B cell (primary cell): ENCODE data around the gene NACC1. TPM values are rescaled to one million over a fixed set of nuclear protein-coding genes. Genes with fewer than 3 reads are reported as not detected.

Experiments
- ATAC-seq: fragments of 200-7000 bp; cut with Tn5 transposase; one replicate; pipeline ENCODE4 v1.10.0; 2021; ENCODE audit warnings: low read depth, mild to moderate bottlenecking, moderate number of reproducible peaks, moderate library complexity
- CTCF ChIA-PET: fragments of 350-600 bp; sonication (Branson Sonifier 250); formaldehyde crosslinking; loops from one replicate; lab custom pipeline; 2021; ENCODE audit warnings: antibody characterized with exemption, inconsistent platforms; lab: Charles Lee
- POLR2A ChIA-PET: fragments of 350-600 bp; sonication (Branson Sonifier 250); formaldehyde crosslinking; loops from one replicate; lab custom pipeline; 2021; ENCODE audit warnings: antibody characterized with exemption; lab: Charles Lee
- DNase-seq: peaks from one replicate; pipeline ENCODE4 v3.0.0; 2013
- H2AFZ ChIP-seq: 2 replicates; pipeline ENCODE4 v1.6.1; 2012; ENCODE audit warnings: mild to moderate bottlenecking, low read depth, low read length; ENCODE audit not compliant: insufficient read depth, poor library complexity, severe bottlenecking
- H3K27ac ChIP-seq, 2 donors: 1 replicate in 1 of 2; 2 replicates in 1 of 2; pipeline ENCODE4 v1.5.1; 2012 to 2013; ENCODE audit warnings: low read length in 2 of 2, mild to moderate bottlenecking in 2 of 2, moderate library complexity in 1 of 2
- H3K27me3 ChIP-seq, 4 experiments: fragments of 200-600 bp in 1 of 4; sonication (generic) in 1 of 4; replicated peaks in 1 of 4; 1 replicate in 2 of 4; 2 replicates in 2 of 4; pipeline versions ENCODE4 v1.6.1 to v1.7.0; 2013 to 2016; ENCODE audit warnings: low read length in 3 of 4, mild to moderate bottlenecking in 2 of 4, mixed read lengths in 1 of 4, moderate library complexity in 1 of 4; ENCODE audit not compliant: insufficient read depth in 4 of 4, control insufficient read depth in 3 of 4; ENCODE audit errors: control extremely low read depth in 1 of 4
- H3K36me3 ChIP-seq, 2 experiments: replicated peaks in 1 of 2; 1 replicate in 1 of 2; 2 replicates in 1 of 2; pipeline versions ENCODE4 v1.6.1 to v1.7.1; 2013; ENCODE audit warnings: low read length in 1 of 2; ENCODE audit not compliant: insufficient read depth in 2 of 2, control insufficient read depth in 1 of 2; ENCODE audit errors: control extremely low read depth in 1 of 2, extremely low read depth in 1 of 2
- H3K4me1 ChIP-seq, 2 donors: fragments of 200-600 bp in 1 of 2; sonication (generic) in 1 of 2; 1 replicate in 1 of 2; 2 replicates in 1 of 2; pipeline versions ENCODE4 v1.5.1 to v1.6.1; 2013 to 2017; ENCODE audit warnings: low read length in 2 of 2; ENCODE audit not compliant: control insufficient read depth in 2 of 2, insufficient read depth in 2 of 2
- H3K4me2 ChIP-seq: replicated peaks from 2 replicates; pipeline ENCODE3; 2012; ENCODE audit warnings: mild to moderate bottlenecking, low read depth, low read length; ENCODE audit not compliant: poor library complexity, severe bottlenecking
- H3K4me3 ChIP-seq, 5 experiments: fragments of 200-600 bp in 1 of 5; sonication (generic) in 1 of 5; 1 replicate in 3 of 5; 2 replicates in 2 of 5; pipeline versions ENCODE4 v1.5.1 to v1.7.0; 2011 to 2016; ENCODE audit warnings: low read length in 4 of 5, mild to moderate bottlenecking in 4 of 5, low read depth in 2 of 5, control low read depth in 1 of 5, moderate library complexity in 1 of 5; ENCODE audit not compliant: insufficient read depth in 1 of 5; ENCODE audit errors: control extremely low read depth in 1 of 5, extremely low read depth in 1 of 5
- H3K79me2 ChIP-seq: fragments of 200-600 bp; sonication (generic); one replicate; pipeline ENCODE4 v1.6.0; 2016; ENCODE audit warnings: low read length; ENCODE audit not compliant: control insufficient read depth, insufficient read depth
- H3K9ac ChIP-seq: fragments of 200-600 bp; sonication (generic); 2 replicates; pipeline ENCODE4 v1.6.1; 2017; ENCODE audit warnings: mild to moderate bottlenecking, low read length, moderate library complexity
- H3K9me3 ChIP-seq, 3 donors: one replicate each; pipeline versions ENCODE4 v1.6.1 to v1.7.1; 2013; ENCODE audit warnings: low read length in 2 of 3; ENCODE audit not compliant: control insufficient read depth in 2 of 3, insufficient read depth in 1 of 3; ENCODE audit errors: control extremely low read depth in 1 of 3
- H4K20me1 ChIP-seq: 2 replicates; pipeline ENCODE4 v1.6.0; 2012; ENCODE audit warnings: mild to moderate bottlenecking, low read length; ENCODE audit not compliant: insufficient read depth, control insufficient read depth, poor library complexity, severe bottlenecking
- H3K27ac Mint-ChIP-seq: one replicate; pipeline ENCODE4 v1.8.0; 2021; ENCODE audit warnings: mixed read lengths
- H3K27me3 Mint-ChIP-seq: one replicate; pipeline ENCODE4 v1.8.0; 2021; ENCODE audit warnings: mixed read lengths
- H3K4me1 Mint-ChIP-seq: one replicate; pipeline ENCODE4 v1.8.0; 2021; ENCODE audit warnings: mixed read lengths
- H3K4me3 Mint-ChIP-seq: one replicate; pipeline ENCODE4 v1.8.0; 2021; ENCODE audit warnings: mixed read lengths
- H3K9me3 Mint-ChIP-seq: one replicate; pipeline ENCODE4 v1.8.0; 2022; ENCODE audit warnings: mixed read lengths; ENCODE audit not compliant: insufficient read depth
- CTCF ChIP-seq: fragments of 200-600 bp; IDR thresholded peaks from one replicate; pipeline ENCODE4 v1.8.0; 2022; ENCODE audit warnings: antibody characterized with exemption, mild to moderate bottlenecking
- EZH2 ChIP-seq: IDR thresholded peaks from 2 replicates; pipeline ENCODE4 v1.6.1; 2012; ENCODE audit warnings: borderline replicate concordance, low read depth, mild to moderate bottlenecking, moderate library complexity, low read length; ENCODE audit not compliant: insufficient read depth, poor library complexity, severe bottlenecking
- WGBS: methylation state at CpG from one replicate; pipeline ENCODE4 v1.1.5; 2013; ENCODE audit warnings: missing lambda C conversion rate; ENCODE audit not compliant: insufficient coverage; 5-methylcytosine and 5-hydroxymethylcytosine counted together
- intact Hi-C: fragments of 100-400 bp; cut with micrococcal nuclease; formaldehyde crosslinking; loops from one replicate; pipeline ENCODE4 v1.10.0; 2022
- polyA plus RNA-seq: library from polyadenylated mRNA; depleted of rRNA; stranded (reverse); fragments of >200 nt; gene quantifications from 2 replicates; pipeline ENCODE4 v1.2.3, GENCODE V29; 2012
- total RNA-seq, 2 donors: library from RNA; stranded (reverse); fragments of 120-200 nt in 1 of 2; gene quantifications; 1 replicate in 1 of 2; 2 replicates in 1 of 2; pipeline versions ENCODE4 v1.2.3 to v1.2.4, GENCODE V29; 2013 to 2022

The NACC1 gene
- total and polyA plus RNA-seq, 2 donors (not counting 1 experiment from before 2014, with no cell fraction given), result 25.9 to 27.5 TPM

GRCh38 chr19:13089139-13089856, 28.8 kb upstream of the NACC1 start:
- Histone ChIP-seq H3K27ac (no peak overlapping the region), H3K4me1 (peaks cover 5 to 8% of the 10 kb centered on the region in 2 donors), H3K79me2 (no peaks in the 10 kb centered on the region), H3K4me3 (no peak overlapping the region), H3K9ac (no peak overlapping the region), H3K27me3 (no peaks in the 10 kb centered on the region), H3K9me3 (no peaks in the 10 kb centered on the region), H4K20me1 (peaks cover 7% of the 10 kb centered on the region), H2AFZ (no peak overlapping the region), H3K4me2 (no peak overlapping the region), H3K36me3 (no peaks in the 10 kb centered on the region)
- ATAC-seq (no peak), DNase-seq (peak; percentile 46)
- Mint-ChIP-seq H3K4me1 (peaks cover 6% of the 10 kb centered on the region), H3K27me3 (peaks cover 3% of the 10 kb centered on the region), H3K27ac (no peak overlapping the region), H3K4me3 (no peak overlapping the region), H3K9me3 (no peaks in the 10 kb centered on the region)
- ChIA-PET POLR2A (no interaction called here), CTCF (interaction anchor here (0.6 to 8.2 kb wide), 3 partner anchors 66 to 124 kb away, joined by 3 to 285 read pairs (median 5); no protein-coding TSS in a partner anchor)
- intact Hi-C loops, result no loop called here
- peak; percentile 56 for TF ChIP-seq CTCF
- TF ChIP-seq EZH2, result no peak
- whole genome bisulfite sequencing, result 82% methylated on average over 5 of the region's 5 CpGs

GRCh38 chr19:13089857-13090507, 28.1 kb upstream of the NACC1 start:
- WGBS, result 88% methylated on average over 9 of the region's 12 CpGs
- no peak overlapping the region for H3K27ac Mint-ChIP-seq
- no peak for ATAC-seq
- Histone ChIP-seq H3K4me1 (peaks cover 11 to 15% of the 10 kb centered on the region in 2 donors), H3K9me3 (no peaks in the 10 kb centered on the region), H4K20me1 (peaks cover 7% of the 10 kb centered on the region), H3K4me2 (no peak overlapping the region), H3K27me3 (no peaks in the 10 kb centered on the region), H3K79me2 (no peaks in the 10 kb centered on the region), H3K27ac (no peak overlapping the region), H3K9ac (no peak overlapping the region), H3K4me3 (no peak overlapping the region), H2AFZ (no peak overlapping the region), H3K36me3 (no peaks in the 10 kb centered on the region)
- intact Hi-C loops, result loop anchor here (5.0 kb wide), 1 partner anchor 58 kb away; no protein-coding TSS in a partner anchor
- no peaks in the 10 kb centered on the region for H3K27me3 Mint-ChIP-seq
- TF ChIP-seq EZH2 (no peak), CTCF (no peak)
- CTCF ChIA-PET, result interaction anchor here (0.6 to 8.2 kb wide), 3 partner anchors 66 to 125 kb away, joined by 3 to 285 read pairs (median 5); no protein-coding TSS in a partner anchor
- POLR2A ChIA-PET, result no interaction called here
- H3K4me3 Mint-ChIP-seq, result no peak overlapping the region
- no peak for DNase-seq
- H3K9me3 Mint-ChIP-seq, result no peaks in the 10 kb centered on the region
- H3K4me1 Mint-ChIP-seq, result peaks cover 12% of the 10 kb centered on the region
